ENCODE results near the gene LYPD1.

LYPD1 gene

GRCh38 chr2:132668189-132668823, 1.7 kb downstream of the LYPD1 start:
- DNase-seq (ENCODE audit: low read depth in 2 of 2), result no peak

GRCh38 chr2:132667706-132668105, 2.3 kb downstream of the LYPD1 start:
- DNase-seq (ENCODE audit: low read depth in 2 of 2), result no peak

GRCh38 chr2:132665401-132666140, 4.4 kb downstream of the LYPD1 start:
- no peak for DNase-seq (ENCODE audit: low read depth in 2 of 2)

GRCh38 chr2:132664096-132664495, 5.9 kb downstream of the LYPD1 start:
- no peak for DNase-seq (ENCODE audit: low read depth in 2 of 2)

GRCh38 chr2:132662732-132663131, 7.3 kb downstream of the LYPD1 start:
- no peak for DNase-seq (ENCODE audit: low read depth in 2 of 2)

GRCh38 chr2:132659331-132659730, 10.7 kb downstream of the LYPD1 start:
- DNase-seq (ENCODE audit: low read depth in 2 of 2), result no peak

- DNase-seq (ENCODE audit: low read depth in 2 of 2), result no peak
Measured at GRCh38 chr2:132656266-132656975, 13.6 kb downstream of the LYPD1 start.

- no peak for DNase-seq (ENCODE audit: low read depth in 2 of 2)
Measured at GRCh38 chr2:132654968-132655367, 15.0 kb downstream of the LYPD1 start.

GRCh38 chr2:132654335-132654734, 15.7 kb downstream of the LYPD1 start:
- DNase-seq (ENCODE audit: low read depth in 2 of 2), result no peak

GRCh38 chr2:132652474-132652873, 17.5 kb downstream of the LYPD1 start:
- no peak for DNase-seq (ENCODE audit: low read depth in 2 of 2)

GRCh38 chr2:132651115-132652045, 18.6 kb downstream of the LYPD1 start:
- no peak for DNase-seq (ENCODE audit: low read depth in 2 of 2)

GRCh38 chr2:132646540-132647108, 23.4 kb downstream of the LYPD1 start:
- no peak for DNase-seq (ENCODE audit: low read depth in 2 of 2)

- no peak for DNase-seq (ENCODE audit: low read depth in 2 of 2)
Measured at GRCh38 chr2:132645722-132646539, 24.1 kb downstream of the LYPD1 start.

GRCh38 chr2:132645176-132645575, 24.8 kb downstream of the LYPD1 start:
- DNase-seq (ENCODE audit: low read depth in 2 of 2), result no peak

- DNase-seq (ENCODE audit: low read depth in 2 of 2), result no peak
Measured at GRCh38 chr2:132642415-132642814, 27.6 kb downstream of the LYPD1 start.

- no peak for DNase-seq (ENCODE audit: low read depth in 2 of 2)
Measured at GRCh38 chr2:132641819-132642218, 28.2 kb downstream of the LYPD1 start.

GRCh38 chr2:132640116-132640515, 29.9 kb downstream of the LYPD1 start:
- DNase-seq (ENCODE audit: low read depth in 2 of 2), result no peak

- no peak for DNase-seq (ENCODE audit: low read depth in 2 of 2)
Measured at GRCh38 chr2:132638313-132639040, 31.5 kb downstream of the LYPD1 start.

GRCh38 chr2:132636346-132636745, 33.7 kb downstream of the LYPD1 start:
- no peak for DNase-seq (ENCODE audit: low read depth in 2 of 2)

GRCh38 chr2:132633635-132634034, 36.4 kb downstream of the LYPD1 start:
- no peak for DNase-seq (ENCODE audit: low read depth in 2 of 2)
